ENCODE results near the gene TRABD2B. TPM values are rescaled to one million over a fixed set of nuclear protein-coding genes. Genes with fewer than 3 reads are reported as not detected.

TRABD2B gene
- total RNA-seq, 1 donor = under 0.01 TPM

GRCh38 chr1:48039088-48040054 is 42.2 kb upstream of the TRABD2B start:
- H3K27me3 ChIP-seq (ENCODE audit: insufficient read depth, low read length) = peaks cover 6% of the 10 kb centered on the region
- H3K36me3 ChIP-seq (ENCODE audit: insufficient read depth, low read length) = no peaks in the 10 kb centered on the region
- peaks cover 13% of the 10 kb centered on the region for H3K4me1 ChIP-seq (ENCODE audit: insufficient read depth, low read length)
- no peak overlapping the region for H3K4me3 ChIP-seq (ENCODE audit: insufficient read depth, low read length)
- H4K20me1 ChIP-seq (ENCODE audit: insufficient read depth, low read length) = peaks cover 3% of the 10 kb centered on the region
- H3K27ac ChIP-seq (ENCODE audit: low read depth, low read length) = no peak overlapping the region
- TF ChIP-seq, protein P1, sequence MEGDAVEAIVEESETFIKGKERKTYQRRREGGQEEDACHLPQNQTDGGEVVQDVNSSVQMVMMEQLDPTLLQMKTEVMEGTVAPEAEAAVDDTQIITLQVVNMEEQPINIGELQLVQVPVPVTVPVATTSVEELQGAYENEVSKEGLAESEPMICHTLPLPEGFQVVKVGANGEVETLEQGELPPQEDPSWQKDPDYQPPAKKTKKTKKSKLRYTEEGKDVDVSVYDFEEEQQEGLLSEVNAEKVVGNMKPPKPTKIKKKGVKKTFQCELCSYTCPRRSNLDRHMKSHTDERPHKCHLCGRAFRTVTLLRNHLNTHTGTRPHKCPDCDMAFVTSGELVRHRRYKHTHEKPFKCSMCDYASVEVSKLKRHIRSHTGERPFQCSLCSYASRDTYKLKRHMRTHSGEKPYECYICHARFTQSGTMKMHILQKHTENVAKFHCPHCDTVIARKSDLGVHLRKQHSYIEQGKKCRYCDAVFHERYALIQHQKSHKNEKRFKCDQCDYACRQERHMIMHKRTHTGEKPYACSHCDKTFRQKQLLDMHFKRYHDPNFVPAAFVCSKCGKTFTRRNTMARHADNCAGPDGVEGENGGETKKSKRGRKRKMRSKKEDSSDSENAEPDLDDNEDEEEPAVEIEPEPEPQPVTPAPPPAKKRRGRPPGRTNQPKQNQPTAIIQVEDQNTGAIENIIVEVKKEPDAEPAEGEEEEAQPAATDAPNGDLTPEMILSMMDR (IDR thresholded peaks at IDR 0.05; ENCODE audit: extremely low read depth, low read depth, low read length) = no peak
- no peak overlapping the region for H2AFZ ChIP-seq (ENCODE audit: low read length)
- H3K4me2 ChIP-seq (ENCODE audit: insufficient read depth, low read length) = no peak overlapping the region
- H3K9me3 ChIP-seq (ENCODE audit: low read depth, low read length) = no peaks in the 10 kb centered on the region
- no peak for DNase-seq (ENCODE audit: insufficient read length, low spot score, missing footprints)
- no peaks in the 10 kb centered on the region for H3K79me2 ChIP-seq (ENCODE audit: insufficient read depth, low read length)

DNA sequence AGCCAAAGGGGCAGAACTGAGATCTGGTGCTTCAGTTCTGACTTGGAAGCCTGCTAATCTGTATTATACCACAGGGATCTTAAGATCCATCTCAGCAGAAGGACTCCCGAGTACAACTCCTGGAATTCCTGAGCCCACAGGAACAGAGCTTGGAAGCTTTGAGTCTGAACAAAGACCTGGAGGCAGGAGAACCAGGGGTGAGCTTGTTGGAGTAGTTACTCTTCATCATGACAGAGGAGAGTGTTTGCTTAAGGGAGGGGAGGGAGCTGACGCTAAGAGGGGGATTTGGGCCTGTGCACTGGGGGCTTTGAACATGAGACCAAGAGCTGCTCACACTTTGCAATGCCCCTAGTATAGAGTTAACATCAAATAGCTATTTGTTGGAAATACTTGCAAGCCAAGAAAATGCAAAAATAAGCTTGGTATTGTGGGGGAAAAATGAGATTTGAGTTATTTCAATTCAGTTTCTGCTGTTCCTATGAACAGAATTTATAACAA is 41.1 kb upstream of the TRABD2B start:
- H3K36me3 ChIP-seq (ENCODE audit: insufficient read depth, low read length) = no peaks in the 10 kb centered on the region
- H3K4me1 ChIP-seq (ENCODE audit: insufficient read depth, low read length) = peaks cover 13% of the 10 kb centered on the region
- H3K4me2 ChIP-seq (ENCODE audit: insufficient read depth, low read length) = no peak overlapping the region
- DNase-seq (ENCODE audit: insufficient read length, low spot score, missing footprints) = no peak
- no peaks in the 10 kb centered on the region for H3K79me2 ChIP-seq (ENCODE audit: insufficient read depth, low read length)
- no peak overlapping the region for H3K27ac ChIP-seq (ENCODE audit: low read depth, low read length)
- H3K4me3 ChIP-seq (ENCODE audit: insufficient read depth, low read length) = no peak overlapping the region
- TF ChIP-seq, protein P1 (IDR thresholded peaks at IDR 0.05; ENCODE audit: extremely low read depth, low read depth, low read length) = no peak
- H3K27me3 ChIP-seq (ENCODE audit: insufficient read depth, low read length) = peaks cover 6% of the 10 kb centered on the region
- no peak overlapping the region for H2AFZ ChIP-seq (ENCODE audit: low read length)
- H3K9me3 ChIP-seq (ENCODE audit: low read depth, low read length) = no peaks in the 10 kb centered on the region
- H4K20me1 ChIP-seq (ENCODE audit: insufficient read depth, low read length) = peaks cover 3% of the 10 kb centered on the region

DNA sequence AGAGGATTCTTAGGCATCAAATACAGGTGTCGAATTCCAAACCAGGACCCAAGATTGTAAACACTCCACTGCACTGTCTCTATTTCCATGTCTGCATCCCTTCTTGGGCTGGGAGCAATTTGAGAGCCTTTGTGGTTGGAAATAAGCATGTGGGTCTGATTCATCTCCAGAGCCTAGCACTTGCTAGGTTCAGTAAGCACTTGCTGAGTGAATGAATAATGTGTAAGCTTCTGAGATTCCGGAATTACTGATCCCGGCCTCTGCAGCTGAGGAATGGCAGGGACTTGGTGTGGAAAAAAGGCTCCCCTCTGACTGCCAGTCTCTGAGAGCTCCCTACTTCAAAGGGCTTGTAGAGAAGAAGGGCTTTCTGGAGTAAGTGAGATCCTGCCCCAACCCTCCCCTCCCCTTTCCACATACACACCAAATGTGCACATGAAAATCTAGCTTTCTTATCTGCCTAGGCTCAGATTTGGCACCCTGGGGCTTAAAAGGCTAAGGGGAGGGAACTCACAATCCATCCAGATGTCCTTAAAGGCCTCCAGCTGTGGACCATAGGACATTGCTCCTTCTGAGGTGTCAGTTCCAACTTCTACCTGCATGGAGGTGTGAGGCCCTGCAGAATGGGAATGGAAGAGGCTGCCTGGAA is 39.6 kb upstream of the TRABD2B start:
- DNase-seq (ENCODE audit: insufficient read length, low spot score, missing footprints) = peak; percentile 87
- Histone ChIP-seq H3K27ac (ENCODE audit: low read depth, low read length) (no peak overlapping the region), H3K4me3 (ENCODE audit: insufficient read depth, low read length) (no peak overlapping the region), H3K4me2 (ENCODE audit: insufficient read depth, low read length) (no peak overlapping the region), H3K27me3 (ENCODE audit: insufficient read depth, low read length) (peaks cover 6% of the 10 kb centered on the region), H4K20me1 (ENCODE audit: insufficient read depth, low read length) (peaks cover 3% of the 10 kb centered on the region), H3K4me1 (ENCODE audit: insufficient read depth, low read length) (peaks cover 13% of the 10 kb centered on the region), H2AFZ (ENCODE audit: low read length) (no peak overlapping the region), H3K79me2 (ENCODE audit: insufficient read depth, low read length) (no peaks in the 10 kb centered on the region), H3K9me3 (ENCODE audit: low read depth, low read length) (no peaks in the 10 kb centered on the region), H3K36me3 (ENCODE audit: insufficient read depth, low read length) (no peaks in the 10 kb centered on the region)
- TF ChIP-seq, protein P1 (IDR thresholded peaks at IDR 0.05; ENCODE audit: extremely low read depth, low read depth, low read length) = no peak

Measured in osteoblast (primary cell).